B cell (primary cell): ENCODE measurements around the gene PTEN. TPM values are rescaled to one million over a fixed set of nuclear protein-coding genes. Genes with fewer than 3 reads are reported as not detected.
"Not testable (repeated sequence)": the region's sequence is repeated elsewhere in the genome, so short reads cannot be mapped to it uniquely, and the experiment has no call there.

ENCODE experiments used
- ATAC-seq: fragments of 200-7000 bp; cut with Tn5 transposase; one replicate; pipeline ENCODE4 v1.10.0; 2021; ENCODE audit warnings: low read depth, mild to moderate bottlenecking, moderate number of reproducible peaks, moderate library complexity
- CTCF ChIA-PET: fragments of 350-600 bp; sonication (Branson Sonifier 250); formaldehyde crosslinking; loops from one replicate; lab custom pipeline; 2021; ENCODE audit warnings: antibody characterized with exemption, inconsistent platforms; lab: Charles Lee
- POLR2A ChIA-PET: fragments of 350-600 bp; sonication (Branson Sonifier 250); formaldehyde crosslinking; loops from one replicate; lab custom pipeline; 2021; ENCODE audit warnings: antibody characterized with exemption; lab: Charles Lee
- DNase-seq: peaks from one replicate; pipeline ENCODE4 v3.0.0; 2013
- H2AFZ ChIP-seq: 2 replicates; pipeline ENCODE4 v1.6.1; 2012; ENCODE audit warnings: mild to moderate bottlenecking, low read depth, low read length; ENCODE audit not compliant: insufficient read depth, poor library complexity, severe bottlenecking
- H3K27ac ChIP-seq, 2 donors: 1 replicate in 1 of 2; 2 replicates in 1 of 2; pipeline ENCODE4 v1.5.1; 2012 to 2013; ENCODE audit warnings: low read length in 2 of 2, mild to moderate bottlenecking in 2 of 2, moderate library complexity in 1 of 2
- H3K27me3 ChIP-seq, 4 experiments: fragments of 200-600 bp in 1 of 4; sonication (generic) in 1 of 4; replicated peaks in 1 of 4; 1 replicate in 2 of 4; 2 replicates in 2 of 4; pipeline versions ENCODE4 v1.6.1 to v1.7.0; 2013 to 2016; ENCODE audit warnings: low read length in 3 of 4, mild to moderate bottlenecking in 2 of 4, mixed read lengths in 1 of 4, moderate library complexity in 1 of 4; ENCODE audit not compliant: insufficient read depth in 4 of 4, control insufficient read depth in 3 of 4; ENCODE audit errors: control extremely low read depth in 1 of 4
- H3K36me3 ChIP-seq, 2 experiments: replicated peaks in 1 of 2; 1 replicate in 1 of 2; 2 replicates in 1 of 2; pipeline versions ENCODE4 v1.6.1 to v1.7.1; 2013; ENCODE audit warnings: low read length in 1 of 2; ENCODE audit not compliant: insufficient read depth in 2 of 2, control insufficient read depth in 1 of 2; ENCODE audit errors: control extremely low read depth in 1 of 2, extremely low read depth in 1 of 2
- H3K4me1 ChIP-seq, 2 donors: fragments of 200-600 bp in 1 of 2; sonication (generic) in 1 of 2; 1 replicate in 1 of 2; 2 replicates in 1 of 2; pipeline versions ENCODE4 v1.5.1 to v1.6.1; 2013 to 2017; ENCODE audit warnings: low read length in 2 of 2; ENCODE audit not compliant: control insufficient read depth in 2 of 2, insufficient read depth in 2 of 2
- H3K4me2 ChIP-seq: replicated peaks from 2 replicates; pipeline ENCODE3; 2012; ENCODE audit warnings: mild to moderate bottlenecking, low read depth, low read length; ENCODE audit not compliant: poor library complexity, severe bottlenecking
- H3K4me3 ChIP-seq, 5 experiments: fragments of 200-600 bp in 1 of 5; sonication (generic) in 1 of 5; 1 replicate in 3 of 5; 2 replicates in 2 of 5; pipeline versions ENCODE4 v1.5.1 to v1.7.0; 2011 to 2016; ENCODE audit warnings: low read length in 4 of 5, mild to moderate bottlenecking in 4 of 5, low read depth in 2 of 5, control low read depth in 1 of 5, moderate library complexity in 1 of 5; ENCODE audit not compliant: insufficient read depth in 1 of 5; ENCODE audit errors: control extremely low read depth in 1 of 5, extremely low read depth in 1 of 5
- H3K79me2 ChIP-seq: fragments of 200-600 bp; sonication (generic); one replicate; pipeline ENCODE4 v1.6.0; 2016; ENCODE audit warnings: low read length; ENCODE audit not compliant: control insufficient read depth, insufficient read depth
- H3K9ac ChIP-seq: fragments of 200-600 bp; sonication (generic); 2 replicates; pipeline ENCODE4 v1.6.1; 2017; ENCODE audit warnings: mild to moderate bottlenecking, low read length, moderate library complexity
- H3K9me3 ChIP-seq, 3 donors: one replicate each; pipeline versions ENCODE4 v1.6.1 to v1.7.1; 2013; ENCODE audit warnings: low read length in 2 of 3; ENCODE audit not compliant: control insufficient read depth in 2 of 3, insufficient read depth in 1 of 3; ENCODE audit errors: control extremely low read depth in 1 of 3
- H4K20me1 ChIP-seq: 2 replicates; pipeline ENCODE4 v1.6.0; 2012; ENCODE audit warnings: mild to moderate bottlenecking, low read length; ENCODE audit not compliant: insufficient read depth, control insufficient read depth, poor library complexity, severe bottlenecking
- H3K27ac Mint-ChIP-seq: one replicate; pipeline ENCODE4 v1.8.0; 2021; ENCODE audit warnings: mixed read lengths
- H3K27me3 Mint-ChIP-seq: one replicate; pipeline ENCODE4 v1.8.0; 2021; ENCODE audit warnings: mixed read lengths
- H3K4me1 Mint-ChIP-seq: one replicate; pipeline ENCODE4 v1.8.0; 2021; ENCODE audit warnings: mixed read lengths
- H3K4me3 Mint-ChIP-seq: one replicate; pipeline ENCODE4 v1.8.0; 2021; ENCODE audit warnings: mixed read lengths
- H3K9me3 Mint-ChIP-seq: one replicate; pipeline ENCODE4 v1.8.0; 2022; ENCODE audit warnings: mixed read lengths; ENCODE audit not compliant: insufficient read depth
- CTCF ChIP-seq: fragments of 200-600 bp; IDR thresholded peaks from one replicate; pipeline ENCODE4 v1.8.0; 2022; ENCODE audit warnings: antibody characterized with exemption, mild to moderate bottlenecking
- EZH2 ChIP-seq: IDR thresholded peaks from 2 replicates; pipeline ENCODE4 v1.6.1; 2012; ENCODE audit warnings: borderline replicate concordance, low read depth, mild to moderate bottlenecking, moderate library complexity, low read length; ENCODE audit not compliant: insufficient read depth, poor library complexity, severe bottlenecking
- WGBS: methylation state at CpG from one replicate; pipeline ENCODE4 v1.1.5; 2013; ENCODE audit warnings: missing lambda C conversion rate; ENCODE audit not compliant: insufficient coverage; 5-methylcytosine and 5-hydroxymethylcytosine counted together
- intact Hi-C: fragments of 100-400 bp; cut with micrococcal nuclease; formaldehyde crosslinking; loops from one replicate; pipeline ENCODE4 v1.10.0; 2022
- polyA plus RNA-seq: library from polyadenylated mRNA; depleted of rRNA; stranded (reverse); fragments of >200 nt; gene quantifications from 2 replicates; pipeline ENCODE4 v1.2.3, GENCODE V29; 2012
- total RNA-seq, 2 donors: library from RNA; stranded (reverse); fragments of 120-200 nt in 1 of 2; gene quantifications; 1 replicate in 1 of 2; 2 replicates in 1 of 2; pipeline versions ENCODE4 v1.2.3 to v1.2.4, GENCODE V29; 2013 to 2022

The PTEN gene
- total and polyA plus RNA-seq, 2 donors (not counting 1 experiment from before 2014, with no cell fraction given) = 15.2 to 114 TPM

GRCh38 chr10:87878664-87879459 lies 15.4 kb downstream of the PTEN start:
- TF ChIP-seq CTCF = no peak
- TF ChIP-seq EZH2 = no peak
- H3K27me3 ChIP-seq = no peaks in the 10 kb centered on the region
- peaks cover 19% of the 10 kb centered on the region for H4K20me1 ChIP-seq
- no peak overlapping the region for H2AFZ ChIP-seq
- 96% methylated on average over 3 of the region's 9 CpGs for WGBS
- H3K4me2 ChIP-seq = no peak overlapping the region
- peak overlapping the region in 1 of 2 donors; percentile 39 for H3K27ac ChIP-seq
- H3K9me3 ChIP-seq = no peaks in the 10 kb centered on the region
- H3K4me1 ChIP-seq = peaks cover 4 to 18% of the 10 kb centered on the region in 2 donors
- Mint-ChIP-seq H3K4me1 (peaks cover 42% of the 10 kb centered on the region), H3K27ac (peak overlapping the region; percentile 27), H3K4me3 (no peak overlapping the region), H3K9me3 (no peaks in the 10 kb centered on the region), H3K27me3 (no peaks in the 10 kb centered on the region)
- POLR2A ChIA-PET = no interaction called here
- H3K36me3 ChIP-seq = peaks cover 0 to 15% of the 10 kb centered on the region in 2 experiments
- H3K9ac ChIP-seq = no peak overlapping the region
- no peak for ATAC-seq
- H3K4me3 ChIP-seq = no peak overlapping the region
- intact Hi-C loops = no loop called here
- CTCF ChIA-PET = interaction anchor here (0.8 kb wide), 1 partner anchor 674 kb away, joined by 3 read pairs; no protein-coding TSS in a partner anchor
- peaks cover 96% of the 10 kb centered on the region for H3K79me2 ChIP-seq
- no peak for DNase-seq

- Histone ChIP-seq H3K9ac (no peak overlapping the region), H3K36me3 (peaks cover 0 to 15% of the 10 kb centered on the region in 2 experiments), H4K20me1 (peaks cover 19% of the 10 kb centered on the region), H3K27ac (no peak overlapping the region), H3K4me3 (no peak overlapping the region), H3K4me2 (no peak overlapping the region), H3K4me1 (peaks cover 0 to 3% of the 10 kb centered on the region in 2 donors), H3K9me3 (no peaks in the 10 kb centered on the region), H3K27me3 (no peaks in the 10 kb centered on the region), H3K79me2 (peaks cover 94% of the 10 kb centered on the region), H2AFZ (no peak overlapping the region)
- intact Hi-C loops = no loop called here
- H3K9me3 Mint-ChIP-seq = no peaks in the 10 kb centered on the region
- no peak for DNase-seq
- TF ChIP-seq EZH2 (no peak), CTCF (no peak)
- H3K27ac Mint-ChIP-seq = no peak overlapping the region
- ChIA-PET POLR2A (no interaction called here), CTCF (no interaction called here)
- H3K4me3 Mint-ChIP-seq = no peak overlapping the region
- no peak for ATAC-seq
- no peaks in the 10 kb centered on the region for H3K27me3 Mint-ChIP-seq
- H3K4me1 Mint-ChIP-seq = peaks cover 32% of the 10 kb centered on the region
These were observed 16.9 kb downstream of the PTEN start for GRCh38 chr10:87880336-87880735.

- H3K79me2 ChIP-seq = peaks cover 95% of the 10 kb centered on the region
- POLR2A ChIA-PET = interaction anchor here (0.6 kb wide), 1 partner anchor 508 kb away, joined by 5 read pairs; no protein-coding TSS in a partner anchor
- peaks cover 7 to 26% of the 10 kb centered on the region in 2 experiments for H3K36me3 ChIP-seq
- peaks cover 31% of the 10 kb centered on the region for H3K4me1 Mint-ChIP-seq
- peaks cover 19% of the 10 kb centered on the region for H4K20me1 ChIP-seq
- H3K27me3 Mint-ChIP-seq, H3K27me3 ChIP-seq, H3K4me1 ChIP-seq, H3K9ac ChIP-seq, ATAC-seq, H2AFZ ChIP-seq, DNase-seq, H3K4me3 Mint-ChIP-seq, H3K4me2 ChIP-seq, H3K9me3 ChIP-seq, H3K4me3 ChIP-seq, H3K9me3 Mint-ChIP-seq, H3K27ac ChIP-seq: not testable (repeated sequence)
- CTCF ChIA-PET = interaction anchor here (1.4 kb wide), 1 partner anchor 12 kb away, joined by 4 read pairs; no protein-coding TSS in a partner anchor
- H3K27ac Mint-ChIP-seq = peak overlapping the region; percentile 3
- intact Hi-C loops = loop anchor here (2.0 kb wide), 1 partner anchor 13 kb away; no protein-coding TSS in a partner anchor
- WGBS = 83% methylated on average over 1 of the region's 5 CpGs
These were observed 18.1 kb downstream of the PTEN start for GRCh38 chr10:87881373-87882059.
